Dedifferentiated amniotic fluid mesenchymal stem cell (primary cell): ENCODE results near the gene RABAC1.

Source experiments
- DNase-seq: peaks from one replicate; pipeline ENCODE4 v3.0.0-alpha.2; 2016; ENCODE audit errors: extremely low spot score

RABAC1 gene

DNA sequence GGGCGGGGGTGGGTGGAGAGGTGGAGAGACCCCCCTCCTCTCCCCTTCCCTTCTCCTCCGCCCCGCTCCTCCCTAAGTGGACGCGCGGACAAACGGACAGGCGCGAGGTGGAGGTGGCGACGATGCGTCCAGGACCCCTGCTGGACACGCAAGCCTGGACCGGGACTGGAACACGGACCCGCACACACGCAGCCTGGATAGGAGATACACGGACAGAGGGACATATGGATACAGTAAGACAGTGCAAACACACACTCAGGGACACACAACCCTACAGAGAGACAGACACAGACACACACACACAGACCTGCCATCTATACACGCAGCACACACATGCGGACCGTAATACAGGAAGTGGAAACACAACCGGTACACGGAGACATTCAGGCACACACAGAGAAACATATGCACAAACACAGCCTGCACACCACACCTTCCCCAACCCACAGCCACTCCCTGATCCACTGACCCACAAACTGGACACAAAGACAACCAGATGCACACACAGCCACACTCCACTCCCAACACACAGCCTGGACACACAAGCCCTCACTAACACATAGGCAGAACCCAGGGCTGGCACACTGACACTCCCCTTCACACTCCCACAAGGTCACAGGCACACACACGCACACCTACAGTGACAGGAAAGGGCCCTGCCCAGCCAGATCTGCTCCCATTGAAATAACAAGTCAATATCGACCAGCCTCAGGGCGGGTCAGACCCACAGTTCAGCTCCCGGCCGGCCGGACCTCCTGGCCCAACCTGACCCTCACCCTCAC, 30.2 kb downstream of the RABAC1 start:
- no peak for DNase-seq

DNA sequence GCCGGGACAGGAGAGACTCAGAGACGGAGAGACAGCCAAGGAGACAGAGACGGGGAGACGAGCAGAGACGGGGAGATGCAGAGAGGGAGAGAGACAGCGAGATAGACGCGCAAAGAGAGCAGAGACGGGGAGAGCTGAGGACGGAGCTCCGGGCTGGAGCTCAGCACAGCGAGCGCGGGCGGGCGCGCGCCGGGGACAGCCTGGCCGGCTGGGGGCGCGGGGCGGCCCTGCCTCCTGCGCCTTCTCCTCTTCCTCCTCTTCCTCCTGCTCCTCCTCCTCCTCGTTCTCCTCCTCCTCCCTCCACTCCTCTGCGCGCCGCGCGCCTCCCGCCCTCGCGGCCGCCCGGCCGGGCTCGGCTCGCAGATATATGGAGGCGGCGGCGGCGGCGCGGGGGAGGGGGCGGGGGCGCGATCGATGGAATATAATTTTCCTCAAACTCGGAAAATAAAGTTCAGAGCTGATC, 30.9 kb downstream of the RABAC1 start, which contains the start of gene ERFL:
Gene ERFL, minus strand, starts transcription at position 229 of the 463 bp plus-strand sequence. CDS start 15,530 bp downstream, outside the sequence.
- DNase-seq = no peak

DNA sequence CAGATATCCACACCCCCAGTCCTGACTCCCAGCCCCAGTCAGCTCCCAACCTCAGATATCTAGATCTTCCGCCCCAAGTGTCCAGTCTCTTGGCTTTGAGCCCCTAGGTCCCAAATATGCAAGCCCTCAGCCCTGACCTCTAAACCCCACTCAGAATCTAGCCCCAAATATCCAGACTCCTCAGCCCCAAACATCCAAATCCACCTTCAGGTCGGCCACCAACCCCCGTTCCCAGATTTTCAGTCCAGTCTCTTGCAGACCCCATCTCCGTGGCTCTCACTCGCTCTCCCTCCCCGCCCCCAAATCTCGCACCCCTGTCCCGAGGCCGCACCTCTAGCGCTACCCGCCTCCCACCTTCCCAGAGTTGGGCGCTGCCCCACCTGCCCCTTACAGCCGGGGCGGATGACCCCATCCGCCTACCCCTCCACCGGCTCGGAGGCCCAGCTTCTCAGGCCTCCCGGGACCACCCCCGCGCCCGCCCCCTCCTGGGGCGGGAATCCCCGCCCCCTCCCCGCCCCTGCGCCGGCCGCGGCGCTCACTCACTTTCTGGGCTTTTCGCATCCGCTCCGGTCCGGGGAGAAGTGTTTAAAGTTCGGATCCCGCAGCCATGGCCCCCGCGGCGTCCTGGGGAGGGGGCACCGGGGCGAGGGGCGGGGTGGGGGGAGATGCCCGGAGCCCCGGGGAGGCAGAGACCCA, 31.5 kb downstream of the RABAC1 start:
- no peak for DNase-seq

DNA sequence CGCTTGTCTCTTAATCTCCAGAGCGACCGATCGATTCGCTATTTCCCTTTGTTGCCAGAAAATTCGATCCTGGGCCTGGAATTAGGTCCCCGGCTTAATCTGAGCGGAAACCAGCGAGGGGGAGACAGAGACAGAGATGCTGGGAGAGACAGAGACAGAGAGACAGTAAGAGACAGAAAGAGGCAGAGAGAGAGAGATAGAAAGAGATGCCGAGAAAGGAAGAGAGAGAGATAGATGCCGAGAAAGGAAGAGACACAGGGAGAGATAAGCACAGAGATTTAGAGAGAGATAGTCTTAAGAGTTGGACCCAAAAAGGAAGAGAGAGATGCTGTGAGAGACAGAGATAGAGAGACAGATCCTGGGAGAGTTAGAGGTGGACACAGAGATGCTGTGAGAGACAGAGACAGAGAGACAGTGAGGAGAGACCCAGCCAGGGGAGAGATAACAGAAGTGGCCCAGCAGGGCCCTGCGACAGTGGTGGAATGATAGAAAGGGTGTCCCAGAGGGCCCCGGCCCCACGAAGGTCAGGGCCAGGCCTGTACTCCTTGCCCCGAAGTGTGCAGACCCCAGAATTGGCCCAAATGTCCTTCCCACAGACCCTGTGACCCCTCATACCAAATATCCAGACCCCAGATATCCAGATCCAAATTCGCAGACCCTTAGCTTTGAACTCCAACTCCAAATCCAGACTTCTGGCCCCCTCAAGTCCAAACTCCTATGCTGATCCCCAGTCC, 32.2 kb downstream of the RABAC1 start:
- no peak for DNase-seq

DNA sequence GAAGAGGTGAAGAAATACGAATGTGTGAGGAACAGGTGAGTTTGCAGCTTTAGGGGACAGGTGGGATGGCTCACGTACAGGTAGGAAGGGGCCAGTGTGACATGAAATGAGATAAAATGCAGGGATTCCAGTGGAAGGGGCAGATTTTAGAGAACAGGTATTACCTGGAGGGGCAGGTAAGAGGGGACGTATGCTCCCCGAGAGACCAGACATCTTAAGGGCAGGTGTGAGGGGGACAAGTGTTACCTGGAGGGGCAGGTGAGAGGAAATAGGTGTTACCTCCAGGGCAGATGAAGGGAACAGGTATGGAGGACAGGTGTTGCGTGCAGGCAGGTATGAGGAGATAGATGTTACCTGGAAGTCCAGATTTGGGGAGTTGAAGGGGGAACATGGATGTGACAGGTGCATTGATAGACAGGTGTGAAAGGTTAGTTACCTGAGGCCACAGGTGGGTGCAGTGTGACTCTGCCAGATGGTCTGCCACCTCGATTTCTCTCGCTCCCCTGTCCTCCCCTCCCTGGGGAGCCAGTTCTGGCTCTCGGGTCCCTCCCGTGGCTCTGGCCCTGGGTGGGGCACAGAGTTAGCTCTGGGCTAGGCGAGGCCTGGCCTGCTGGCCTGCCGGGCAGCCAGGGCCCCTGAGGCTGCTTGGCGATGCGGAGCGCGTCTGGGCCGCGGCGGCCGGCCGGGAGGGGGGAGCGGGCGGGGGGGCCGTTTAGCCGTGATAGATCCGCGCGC, 32.9 kb downstream of the RABAC1 start:
- no peak for DNase-seq

- no peak for DNase-seq
Observed at GRCh38 chr19:41925208-41926003, 33.7 kb downstream of the RABAC1 start.

- no peak for DNase-seq
Observed at GRCh38 chr19:41924151-41925145, 34.7 kb downstream of the RABAC1 start.

GRCh38 chr19:41923045-41923788, 35.9 kb downstream of the RABAC1 start:
- no peak for DNase-seq

- DNase-seq = no peak
Observed at GRCh38 chr19:41922585-41922984, 36.5 kb downstream of the RABAC1 start.

DNA sequence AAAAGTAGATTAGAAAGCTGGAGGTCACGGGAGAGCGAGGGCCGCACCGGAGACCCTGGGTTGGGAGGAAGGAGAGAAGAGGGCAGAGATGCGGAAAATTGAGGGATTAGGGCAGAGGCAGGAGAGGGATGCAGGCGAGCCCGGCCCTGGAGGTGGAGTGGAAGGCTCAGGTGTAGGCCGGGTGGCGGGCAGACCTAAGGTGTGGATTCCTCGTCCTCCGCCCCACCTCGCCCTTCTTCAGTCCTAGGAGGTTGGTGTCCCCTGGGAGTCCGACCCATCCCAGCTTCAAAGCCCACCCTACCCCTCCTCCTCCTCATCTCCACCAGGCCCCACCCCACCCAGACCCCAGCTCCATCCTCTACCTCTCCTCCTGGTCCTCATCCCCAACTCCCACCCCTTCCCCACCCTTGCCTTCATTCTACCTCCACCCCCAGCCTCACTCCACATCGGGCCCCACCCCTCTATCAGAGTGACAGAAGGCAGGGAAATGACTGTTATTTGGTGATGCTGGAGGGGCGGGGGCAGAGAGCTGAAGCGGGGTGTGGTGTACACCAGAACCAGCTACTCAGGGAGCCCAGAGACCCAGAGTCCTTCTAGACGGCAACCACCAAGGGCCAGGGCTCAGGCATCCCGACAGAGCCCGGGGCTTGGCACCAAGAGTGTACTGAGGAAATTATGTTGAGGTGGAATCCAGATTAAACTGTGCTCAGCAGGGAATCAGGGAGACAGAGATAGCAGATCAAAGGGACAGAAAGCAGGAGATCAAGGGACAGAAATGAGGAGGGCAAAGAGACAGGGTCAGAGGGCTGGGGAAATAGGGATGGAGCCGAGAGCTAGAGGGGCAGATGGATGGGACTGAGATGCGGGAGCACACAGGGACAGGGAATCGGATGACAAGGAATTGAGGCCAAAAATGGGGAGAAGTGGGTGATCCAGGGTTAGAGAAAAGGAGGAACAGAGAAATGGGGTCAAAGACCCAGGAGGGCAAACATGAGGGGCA, 37.2 kb downstream of the RABAC1 start:
- DNase-seq = no peak

- no peak for DNase-seq
Observed at GRCh38 chr19:41920882-41921576, 38.1 kb downstream of the RABAC1 start.

GRCh38 chr19:41919948-41920712, 39.0 kb downstream of the RABAC1 start:
- DNase-seq = no peak

DNA sequence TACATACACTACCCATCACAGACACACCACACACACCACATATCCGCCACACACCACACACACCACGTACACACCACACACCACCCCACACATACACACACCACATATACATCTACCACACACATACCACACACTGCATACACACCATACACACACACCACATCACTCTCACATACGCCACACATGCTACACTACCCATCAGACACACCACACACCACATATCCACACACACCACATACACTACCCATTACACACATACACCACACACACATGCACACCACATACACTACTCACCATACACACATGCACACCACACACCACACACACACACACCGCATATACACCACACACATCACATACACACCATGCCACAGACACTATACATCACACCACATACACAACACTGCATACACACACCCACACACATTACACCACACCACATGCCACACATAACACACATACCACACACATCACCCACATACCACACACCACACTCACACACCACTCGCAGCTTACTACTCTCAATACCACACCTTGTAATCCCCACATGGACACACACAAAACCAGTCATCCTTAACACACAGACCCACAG, 40.4 kb downstream of the RABAC1 start:
- DNase-seq = no peak

DNA sequence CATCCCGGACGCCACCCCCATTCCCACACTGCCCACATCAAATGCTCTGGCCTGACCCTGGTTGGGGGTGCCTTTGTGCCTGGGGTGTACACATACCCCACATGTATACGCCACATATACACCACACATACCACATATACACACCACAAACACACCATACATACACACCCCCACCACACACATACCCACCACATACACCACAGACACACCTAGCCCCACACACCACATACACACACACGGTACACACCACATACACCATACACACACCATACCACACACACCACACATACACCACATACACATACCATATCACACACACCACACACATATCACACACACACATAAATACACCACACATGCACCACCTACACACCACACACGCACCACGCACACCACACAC, 41.0 kb downstream of the RABAC1 start:
- no peak for DNase-seq

DNA sequence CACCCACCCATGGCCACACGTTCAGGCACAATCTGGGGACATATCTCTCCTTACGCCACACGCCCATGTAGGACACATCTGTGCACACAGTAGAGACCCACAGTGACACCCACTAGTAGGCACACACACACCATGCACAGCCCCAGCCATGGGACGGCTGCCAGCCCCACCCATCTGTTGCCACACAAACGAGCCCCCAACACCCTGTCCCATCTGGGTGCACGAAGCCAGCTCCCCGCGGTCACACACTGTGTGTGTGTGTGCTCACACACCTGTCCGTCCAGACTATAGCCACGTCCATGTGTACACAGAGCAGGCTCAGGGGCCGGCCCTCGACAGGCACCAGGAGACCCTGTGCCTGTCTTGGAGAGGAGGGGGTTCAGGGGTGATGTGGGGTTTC, 41.4 kb downstream of the RABAC1 start:
- DNase-seq = no peak
